Measurements from ENCODE around the gene ANKRD36.
"Not testable (repeated sequence)": the region's sequence is repeated elsewhere in the genome, so short reads cannot be mapped to it uniquely, and the experiment has no call there.

ANKRD36 gene

DNA sequence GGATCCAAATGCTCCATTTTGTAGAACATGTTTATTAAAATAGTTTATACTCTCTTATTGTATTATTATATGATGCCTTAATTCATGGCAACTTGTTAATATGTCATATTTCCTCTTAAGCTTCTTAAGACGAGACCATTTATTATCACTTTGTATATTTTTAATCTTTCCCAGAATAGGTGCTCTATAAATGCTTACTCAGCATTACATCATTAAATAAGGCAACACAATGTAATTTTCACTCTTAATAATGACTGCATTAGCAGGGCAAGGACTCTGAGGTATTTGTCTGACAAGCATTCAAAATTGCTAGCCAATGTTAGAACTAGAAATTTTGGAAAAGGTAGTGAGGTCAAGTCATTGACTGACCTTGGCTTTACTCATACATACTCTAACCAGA is 180.7 kb downstream of the ANKRD36 start:
- not testable (repeated sequence) for DNase-seq (ENCODE audit: low read depth)
